Medulla oblongata (tissue), 1 donor: ENCODE measurements around the gene GABPB1.

ENCODE experiments used
- DNase-seq: peaks from one replicate; pipeline ENCODE4 v3.0.0-alpha.2; 2015; ENCODE audit errors: extremely low spot score

GABPB1 gene

GRCh38 chr15:50241684-50242450 lies 113.1 kb downstream of the GABPB1 start:
- DNase-seq, result no peak

GRCh38 chr15:50238255-50238654 lies 116.7 kb downstream of the GABPB1 start:
- no peak for DNase-seq

- no peak for DNase-seq
These were observed 118.6 kb downstream of the GABPB1 start for GRCh38 chr15:50236433-50236832.

- no peak for DNase-seq
These were observed 119.2 kb downstream of the GABPB1 start for GRCh38 chr15:50235794-50236193.

- DNase-seq, result no peak
These were observed 120.2 kb downstream of the GABPB1 start for GRCh38 chr15:50234764-50235163.

GRCh38 chr15:50233192-50233736 lies 121.7 kb downstream of the GABPB1 start:
- DNase-seq, result no peak

- DNase-seq, result no peak
These were observed 122.2 kb downstream of the GABPB1 start for GRCh38 chr15:50232791-50233190.

GRCh38 chr15:50231761-50232160 lies 123.2 kb downstream of the GABPB1 start:
- no peak for DNase-seq

GRCh38 chr15:50229336-50229735 lies 125.7 kb downstream of the GABPB1 start:
- no peak for DNase-seq

- no peak for DNase-seq
These were observed 126.1 kb downstream of the GABPB1 start for GRCh38 chr15:50228866-50229265.

- DNase-seq, result no peak
These were observed 127.9 kb downstream of the GABPB1 start for GRCh38 chr15:50227076-50227475.

GRCh38 chr15:50225938-50226337 lies 129.1 kb downstream of the GABPB1 start:
- DNase-seq, result no peak
